ENCODE results near the gene HIVEP2. TPM values are rescaled to one million over a fixed set of nuclear protein-coding genes. Genes with fewer than 3 reads are reported as not detected.

HIVEP2 gene
- total RNA-seq, 1 donor from 2014 or later = 11.7 TPM

DNA sequence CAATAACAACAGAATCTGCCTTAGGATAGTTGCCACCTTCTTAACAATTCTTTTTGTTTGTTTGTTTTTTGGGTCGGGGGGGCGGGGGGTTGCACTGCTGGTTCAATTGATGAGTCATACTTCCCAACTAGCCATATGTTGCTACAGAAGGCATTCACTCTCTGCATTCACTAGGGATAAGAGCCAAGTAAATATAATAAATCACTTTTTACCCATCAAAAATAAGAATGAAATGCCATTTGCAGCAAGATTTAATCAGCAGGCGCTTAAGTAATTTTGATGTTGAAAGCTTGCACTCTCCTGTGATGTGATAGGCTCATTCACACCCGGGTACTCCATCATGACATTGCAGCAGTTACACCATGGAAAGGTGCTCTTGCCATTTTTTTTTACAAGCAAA lies 209.8 kb downstream of the HIVEP2 start:
- no peaks in the 10 kb centered on the region for H3K4me1 Mint-ChIP-seq (ENCODE audit: low read depth)
- DNase-seq (ENCODE audit: low spot score) = no peak
- H3K36me3 Mint-ChIP-seq (ENCODE audit: low read depth) = no peaks in the 10 kb centered on the region
- no peaks in the 10 kb centered on the region for H3K27me3 Mint-ChIP-seq (ENCODE audit: low read depth)
- TF ChIP-seq, protein P1, sequence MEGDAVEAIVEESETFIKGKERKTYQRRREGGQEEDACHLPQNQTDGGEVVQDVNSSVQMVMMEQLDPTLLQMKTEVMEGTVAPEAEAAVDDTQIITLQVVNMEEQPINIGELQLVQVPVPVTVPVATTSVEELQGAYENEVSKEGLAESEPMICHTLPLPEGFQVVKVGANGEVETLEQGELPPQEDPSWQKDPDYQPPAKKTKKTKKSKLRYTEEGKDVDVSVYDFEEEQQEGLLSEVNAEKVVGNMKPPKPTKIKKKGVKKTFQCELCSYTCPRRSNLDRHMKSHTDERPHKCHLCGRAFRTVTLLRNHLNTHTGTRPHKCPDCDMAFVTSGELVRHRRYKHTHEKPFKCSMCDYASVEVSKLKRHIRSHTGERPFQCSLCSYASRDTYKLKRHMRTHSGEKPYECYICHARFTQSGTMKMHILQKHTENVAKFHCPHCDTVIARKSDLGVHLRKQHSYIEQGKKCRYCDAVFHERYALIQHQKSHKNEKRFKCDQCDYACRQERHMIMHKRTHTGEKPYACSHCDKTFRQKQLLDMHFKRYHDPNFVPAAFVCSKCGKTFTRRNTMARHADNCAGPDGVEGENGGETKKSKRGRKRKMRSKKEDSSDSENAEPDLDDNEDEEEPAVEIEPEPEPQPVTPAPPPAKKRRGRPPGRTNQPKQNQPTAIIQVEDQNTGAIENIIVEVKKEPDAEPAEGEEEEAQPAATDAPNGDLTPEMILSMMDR (IDR thresholded peaks at IDR 0.05) = no peak
- no peak overlapping the region for H3K27ac Mint-ChIP-seq (ENCODE audit: unreplicated experiment)
- peaks cover 3% of the 10 kb centered on the region for H3K9me3 Mint-ChIP-seq (ENCODE audit: low read depth)
- H3K4me3 Mint-ChIP-seq (ENCODE audit: unreplicated experiment) = no peak overlapping the region

DNA sequence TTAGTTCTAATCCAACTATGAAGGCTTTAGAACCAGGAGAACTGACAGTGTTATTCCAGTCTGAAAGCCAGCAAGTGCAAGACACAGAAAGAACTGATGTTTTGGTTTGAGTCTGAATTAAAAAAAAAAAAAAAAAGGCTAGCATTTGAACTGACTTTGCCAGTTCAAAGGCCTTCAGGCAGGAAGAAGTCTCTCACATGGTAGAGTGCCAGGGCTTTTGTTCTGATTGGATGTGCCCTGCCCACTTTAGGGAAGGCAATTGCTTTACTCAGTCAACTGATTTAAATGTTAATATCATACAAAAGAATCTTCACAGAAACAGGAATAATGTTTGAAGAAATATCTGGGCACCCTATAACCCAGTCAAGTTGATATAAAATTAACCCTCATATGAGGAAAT lies 212.2 kb downstream of the HIVEP2 start:
- H3K36me3 Mint-ChIP-seq (ENCODE audit: low read depth) = no peaks in the 10 kb centered on the region
- H3K27me3 Mint-ChIP-seq (ENCODE audit: low read depth) = peaks cover 4% of the 10 kb centered on the region
- TF ChIP-seq, protein P1 (IDR thresholded peaks at IDR 0.05) = no peak
- H3K27ac Mint-ChIP-seq (ENCODE audit: unreplicated experiment) = no peak overlapping the region
- H3K4me3 Mint-ChIP-seq (ENCODE audit: unreplicated experiment) = no peak overlapping the region
- H3K4me1 Mint-ChIP-seq (ENCODE audit: low read depth) = no peaks in the 10 kb centered on the region
- no peak for DNase-seq (ENCODE audit: low spot score)
- peaks cover 3% of the 10 kb centered on the region for H3K9me3 Mint-ChIP-seq (ENCODE audit: low read depth)

GRCh38 chr6:142731611-142732010 lies 213.4 kb downstream of the HIVEP2 start:
- DNase-seq (ENCODE audit: low spot score) = no peak
- Mint-ChIP-seq H3K27ac (ENCODE audit: unreplicated experiment) (no peak overlapping the region), H3K36me3 (ENCODE audit: low read depth) (no peaks in the 10 kb centered on the region), H3K4me1 (ENCODE audit: low read depth) (no peaks in the 10 kb centered on the region), H3K4me3 (ENCODE audit: unreplicated experiment) (no peak overlapping the region), H3K9me3 (ENCODE audit: low read depth) (peaks cover 3% of the 10 kb centered on the region), H3K27me3 (ENCODE audit: low read depth) (peaks cover 4% of the 10 kb centered on the region)
- TF ChIP-seq, protein P1 (IDR thresholded peaks at IDR 0.05) = no peak

- no peak for DNase-seq (ENCODE audit: low spot score)
- H3K27ac Mint-ChIP-seq (ENCODE audit: unreplicated experiment) = no peak overlapping the region
- peaks cover 3% of the 10 kb centered on the region for H3K9me3 Mint-ChIP-seq (ENCODE audit: low read depth)
- TF ChIP-seq, protein P1 (IDR thresholded peaks at IDR 0.05) = no peak
- H3K4me1 Mint-ChIP-seq (ENCODE audit: low read depth) = no peaks in the 10 kb centered on the region
- H3K4me3 Mint-ChIP-seq (ENCODE audit: unreplicated experiment) = no peak overlapping the region
- peaks cover 4% of the 10 kb centered on the region for H3K27me3 Mint-ChIP-seq (ENCODE audit: low read depth)
- no peaks in the 10 kb centered on the region for H3K36me3 Mint-ChIP-seq (ENCODE audit: low read depth)
Observed at GRCh38 chr6:142729618-142730017, 215.4 kb downstream of the HIVEP2 start.

DNA sequence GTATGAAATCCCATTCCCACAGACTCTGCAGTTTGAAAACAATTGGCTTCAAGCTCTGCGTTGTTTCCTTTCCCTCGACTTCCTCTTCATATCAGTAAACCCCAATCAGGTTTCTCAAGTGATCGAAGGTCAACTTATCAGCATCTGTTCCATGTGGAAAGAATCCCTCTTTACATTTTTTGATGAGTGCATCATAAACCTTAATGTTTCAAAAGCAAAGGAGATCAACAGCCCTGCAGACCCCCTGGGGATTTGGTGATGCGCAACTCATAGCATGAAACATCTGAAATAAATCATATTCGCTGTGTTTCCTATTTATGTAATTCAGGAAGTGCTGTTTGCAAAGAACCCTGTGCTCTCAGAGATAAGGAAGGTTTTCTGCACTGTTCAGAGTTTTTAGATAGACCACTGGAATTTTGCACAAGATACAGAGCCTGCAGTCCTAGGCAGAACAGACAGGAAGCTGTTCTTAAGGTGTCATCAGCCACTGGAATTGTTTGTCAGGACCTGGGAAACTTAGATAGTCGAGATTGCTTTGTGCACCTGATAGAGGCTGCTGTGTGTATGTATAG lies 216.0 kb downstream of the HIVEP2 start:
- Mint-ChIP-seq H3K4me3 (ENCODE audit: unreplicated experiment) (no peak overlapping the region), H3K36me3 (ENCODE audit: low read depth) (no peaks in the 10 kb centered on the region), H3K9me3 (ENCODE audit: low read depth) (peaks cover 3% of the 10 kb centered on the region), H3K4me1 (ENCODE audit: low read depth) (no peaks in the 10 kb centered on the region), H3K27ac (ENCODE audit: unreplicated experiment) (no peak overlapping the region), H3K27me3 (ENCODE audit: low read depth) (peaks cover 4% of the 10 kb centered on the region)
- TF ChIP-seq, protein P1 (IDR thresholded peaks at IDR 0.05) = no peak
- DNase-seq (ENCODE audit: low spot score) = no peak

Data from chondrocyte (in vitro differentiated cells).